HCT116 (cell line): ENCODE results near the gene CTSH. TPM values are rescaled to one million over a fixed set of nuclear protein-coding genes. Genes with fewer than 3 reads are reported as not detected.

Experiments
- ATAC-seq: fragments of 200-7000 bp; cut with Tn5 transposase; 2 replicates; pipeline ENCODE4 v1.9.1; 2020; ENCODE audit warnings: mild to moderate bottlenecking, moderate library complexity
- BruUV-seq: library from RNA; stranded (reverse); fragments of 400-500 nt; replicated peaks from 2 replicates; lab custom pipeline; 2021; lab: Mats Ljungman, UMichigan
- CTCF ChIA-PET: fragments of 300-600 bp; sonication (Branson Sonifier 250); formaldehyde crosslinking; loops from one replicate; lab custom pipeline; 2021; ENCODE audit warnings: antibody characterized with exemption; lab: Charles Lee
- POLR2A ChIA-PET: fragments of 300-600, 350-600 bp; sonication (Branson Sonifier 250); formaldehyde crosslinking; loops from one replicate; lab custom pipeline; 2021; ENCODE audit warnings: antibody characterized with exemption; lab: Charles Lee
- RAD21 ChIA-PET, 2 experiments: fragments of 300-600 bp; sonication (Branson Sonifier 250); formaldehyde crosslinking; loops; one replicate each; lab custom pipeline; 2023; ENCODE audit warnings: low total read pairs in 2 of 2; ENCODE audit not compliant: uncharacterized antibody in 2 of 2, unreplicated experiment in 2 of 2, low non-redundant PET in 1 of 2; lab: Charles Lee
- DNase-seq: peaks from one replicate; pipeline ENCODE4 v3.0.0-alpha.2; 2010; ENCODE audit warnings: low read depth, low spot score
- H2AFZ ChIP-seq: fragments of 200-600 bp; shearing (Covaris generic), sonication (generic); 2 replicates; pipeline ENCODE4 v1.6.1; 2017; ENCODE audit warnings: low read depth, mixed run types, mixed read lengths, antibody characterized with exemption, low read length; ENCODE audit not compliant: poor library complexity, severe bottlenecking
- H3K27ac ChIP-seq: 2 replicates; pipeline ENCODE4 v1.5.1; 2012; ENCODE audit warnings: low read depth, low read length
- H3K27me3 ChIP-seq: fragments of 200-600 bp; sonication (generic); 2 replicates; pipeline ENCODE4 v1.6.1; 2016; ENCODE audit warnings: mixed run types, low read length, mixed read lengths; ENCODE audit not compliant: insufficient read depth
- H3K36me3 ChIP-seq, 2 experiments: fragments of 200-500 bp in 1 of 2; fragments of 200-600 bp in 1 of 2; sonication (Bioruptor generic) in 1 of 2; sonication (generic) in 1 of 2; 2 replicates each; pipeline versions ENCODE4 v1.5.1 to v1.6.1; 2014 to 2016; ENCODE audit warnings: low read length in 2 of 2, inconsistent platforms in 1 of 2, mixed read lengths in 1 of 2, mixed run types in 1 of 2; ENCODE audit not compliant: insufficient read depth in 2 of 2, control insufficient read depth in 1 of 2
- H3K4me1 ChIP-seq, 2 experiments: fragments of 200-600 bp in 1 of 2; sonication (generic) in 1 of 2; 2 replicates each; pipeline versions ENCODE4 v1.5.1 to v1.6.1; 2012 to 2017; ENCODE audit warnings: low read length in 2 of 2, inconsistent platforms in 1 of 2, mild to moderate bottlenecking in 1 of 2, mixed read lengths in 1 of 2, mixed run types in 1 of 2, moderate library complexity in 1 of 2; ENCODE audit not compliant: insufficient read depth in 2 of 2, control insufficient read depth in 1 of 2
- H3K4me2 ChIP-seq: fragments of 200-600 bp; sonication (generic); 2 replicates; pipeline ENCODE4 v1.6.1; 2017; ENCODE audit warnings: mixed run types, low read length, mixed read lengths
- H3K4me3 ChIP-seq, 2 experiments: fragments of 200-600 bp in 1 of 2; sonication (generic) in 1 of 2; replicated peaks in 1 of 2; 2 replicates each; pipeline ENCODE4 v1.5.1; 2011 to 2016; ENCODE audit warnings: low read length in 2 of 2, control low read depth in 1 of 2, low read depth in 1 of 2, mild to moderate bottlenecking in 1 of 2, mixed read lengths in 1 of 2, mixed run types in 1 of 2
- H3K79me2 ChIP-seq: fragments of 200-600 bp; sonication (generic); 2 replicates; pipeline ENCODE4 v1.6.1; 2017; ENCODE audit warnings: mild to moderate bottlenecking, mixed run types, low read length, moderate library complexity, mixed read lengths; ENCODE audit not compliant: insufficient read depth
- H3K9ac ChIP-seq: fragments of 200-600 bp; sonication (generic); 2 replicates; pipeline ENCODE4 v1.6.1; 2016; ENCODE audit warnings: low read length, mixed read lengths
- H3K9me2 ChIP-seq: fragments of 200-600 bp; sonication (generic), shearing (Covaris generic); 2 replicates; pipeline ENCODE4 v1.6.1; 2017; ENCODE audit warnings: mixed run types, mild to moderate bottlenecking, moderate library complexity; ENCODE audit not compliant: insufficient read depth
- H3K9me3 ChIP-seq, 2 experiments: fragments of 200-500 bp in 1 of 2; fragments of 200-600 bp in 1 of 2; sonication (Bioruptor generic) in 1 of 2; sonication (generic) in 1 of 2; 2 replicates each; pipeline ENCODE4 v1.6.1; 2014 to 2017; ENCODE audit warnings: low read length in 2 of 2, mixed read lengths in 2 of 2, inconsistent platforms in 1 of 2, low read depth in 1 of 2, mild to moderate bottlenecking in 1 of 2, mixed run types in 1 of 2, moderate library complexity in 1 of 2; ENCODE audit not compliant: control insufficient read depth in 1 of 2, insufficient read depth in 1 of 2
- H4K20me1 ChIP-seq: fragments of 200-600 bp; sonication (generic), shearing (Covaris generic); 2 replicates; pipeline ENCODE4 v1.6.1; 2017; ENCODE audit warnings: mixed run types, mild to moderate bottlenecking, moderate library complexity; ENCODE audit not compliant: insufficient read depth
- CBX3 ChIP-seq: IDR thresholded peaks from 2 replicates; pipeline ENCODE4 v1.6.1; 2012; ENCODE audit warnings: low read depth
- CTCF ChIP-seq, 3 experiments: fragments of 200-600 bp in 1 of 3; sonication (generic) in 1 of 3; IDR thresholded peaks in 2 of 3; conservative IDR thresholded peaks in 1 of 3; 2 replicates each; pipeline ENCODE4 v1.5.1; 2012 to 2017; ENCODE audit warnings: low read depth in 2 of 3, low read length in 2 of 3, antibody characterized with exemption in 1 of 3, borderline replicate concordance in 1 of 3, control low read depth in 1 of 3, mild to moderate bottlenecking in 1 of 3, mixed read lengths in 1 of 3, mixed run types in 1 of 3, moderate library complexity in 1 of 3; ENCODE audit not compliant: insufficient read depth in 1 of 3
- EGR1 ChIP-seq: IDR thresholded peaks from 2 replicates; pipeline ENCODE4 v1.6.1; 2012; ENCODE audit warnings: low read depth
- ELF1 ChIP-seq: IDR thresholded peaks from 2 replicates; pipeline ENCODE4 v1.6.1; 2012; ENCODE audit warnings: low read depth, borderline replicate concordance
- EZH2 ChIP-seq: fragments of 200-600 bp; sonication (generic); IDR thresholded peaks from 2 replicates; pipeline ENCODE4 v1.6.1; 2017; ENCODE audit warnings: antibody characterized with exemption, mixed run types
- FOSL1 ChIP-seq: IDR thresholded peaks from 2 replicates; pipeline ENCODE4 v1.6.1; 2012; ENCODE audit warnings: low read depth
- POLR2AphosphoS5 ChIP-seq: IDR thresholded peaks from 2 replicates; pipeline ENCODE4 v1.6.1; 2011; ENCODE audit warnings: mild to moderate bottlenecking, low read depth, low read length, moderate library complexity
- RAD21 ChIP-seq: IDR thresholded peaks from 2 replicates; pipeline ENCODE4 v1.6.1; 2012; ENCODE audit warnings: low read depth, mild to moderate bottlenecking
- REST ChIP-seq: IDR thresholded peaks from 2 replicates; pipeline ENCODE4 v1.6.1; 2012; ENCODE audit warnings: low read depth
- SIN3A ChIP-seq: IDR thresholded peaks from 2 replicates; pipeline ENCODE4 v1.6.1; 2012; ENCODE audit warnings: low read depth
- SP1 ChIP-seq: IDR thresholded peaks from 2 replicates; pipeline ENCODE4 v1.6.1; 2012; ENCODE audit warnings: low read depth
- YY1 ChIP-seq: IDR thresholded peaks from 2 replicates; pipeline ENCODE4 v1.6.1; 2011; ENCODE audit warnings: low read length, low read depth, moderate library complexity, mild to moderate bottlenecking; ENCODE audit not compliant: insufficient replicate concordance; ENCODE audit errors: extremely low read depth
- ZNF274 ChIP-seq: fragments of 200-500 bp; sonication (Bioruptor generic); IDR thresholded peaks from 2 replicates; pipeline ENCODE4 v1.6.1; 2014; ENCODE audit warnings: mild to moderate bottlenecking, low read depth, low read length, inconsistent platforms
- intact Hi-C: fragments of 100-400 bp; cut with micrococcal nuclease; formaldehyde crosslinking; loops from 2 replicates; pipeline ENCODE4 v1.10.0; 2022
- total RNA-seq: library from RNA; stranded (reverse); gene quantifications from one replicate; pipeline ENCODE4 v1.2.1, GENCODE V29; 2021; ENCODE audit not compliant: unreplicated experiment
- TF ChIP-seq, protein P1 (sequence below): IDR thresholded peaks from 2 replicates; pipeline ENCODE4 v1.6.1; 2012
- TF ChIP-seq, protein P2 (sequence below): IDR thresholded peaks from 2 replicates; pipeline ENCODE4 v1.6.1; 2012

The CTSH gene
- total RNA-seq, 1 experiment from 2014 or later, result 37.5 TPM

- no peak for TF ChIP-seq REST
- TF ChIP-seq, protein P1, sequence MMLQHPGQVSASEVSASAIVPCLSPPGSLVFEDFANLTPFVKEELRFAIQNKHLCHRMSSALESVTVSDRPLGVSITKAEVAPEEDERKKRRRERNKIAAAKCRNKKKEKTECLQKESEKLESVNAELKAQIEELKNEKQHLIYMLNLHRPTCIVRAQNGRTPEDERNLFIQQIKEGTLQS, result no peak
- TF ChIP-seq, protein P2, sequence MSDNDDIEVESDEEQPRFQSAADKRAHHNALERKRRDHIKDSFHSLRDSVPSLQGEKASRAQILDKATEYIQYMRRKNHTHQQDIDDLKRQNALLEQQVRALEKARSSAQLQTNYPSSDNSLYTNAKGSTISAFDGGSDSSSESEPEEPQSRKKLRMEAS, result no peak
- no peak for TF ChIP-seq SP1
- TF ChIP-seq, all 23 proteins: peak for 0
These were observed 23.3 kb upstream of the CTSH start (continued) for GRCh38 chr15:78968114-78968513.

DNA sequence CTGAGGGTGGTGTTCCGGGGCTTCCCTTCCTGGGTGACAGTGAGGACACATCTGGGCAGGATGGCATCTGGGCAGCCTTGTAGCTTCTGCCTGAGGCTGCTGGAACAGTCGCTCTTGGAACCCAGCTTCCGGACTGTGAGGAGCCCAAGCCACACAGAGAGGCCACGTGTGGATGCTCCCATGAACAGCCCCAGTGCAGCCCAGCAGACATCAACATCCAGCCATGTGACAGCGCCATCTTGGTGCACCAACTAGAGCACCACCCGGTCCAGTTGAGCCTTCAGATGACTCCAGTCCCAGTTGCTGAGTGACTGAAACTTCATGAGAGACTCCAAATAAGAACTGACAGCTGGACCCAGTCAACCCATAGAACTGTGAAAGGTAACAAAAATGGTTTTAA lies 15.5 kb upstream of the CTSH start:
- Histone ChIP-seq H3K9me3 (no peaks in the 10 kb centered on the region), H3K27ac (no peak overlapping the region), H3K4me3 (no peak overlapping the region), H3K36me3 (no peaks in the 10 kb centered on the region), H3K9me2 (no peaks in the 10 kb centered on the region), H3K4me1 (no peaks in the 10 kb centered on the region), H2AFZ (no peak overlapping the region), H3K79me2 (no peaks in the 10 kb centered on the region), H3K27me3 (no peaks in the 10 kb centered on the region), H3K4me2 (no peak overlapping the region), H3K9ac (no peak overlapping the region), H4K20me1 (no peaks in the 10 kb centered on the region)
- no peak for DNase-seq
- TF ChIP-seq, protein P2, result no peak
- TF ChIP-seq EZH2 (no peak), YY1 (no peak), EGR1 (no peak), ELF1 (no peak), RAD21 (no peak), ZNF274 (no peak), POLR2AphosphoS5 (no peak), FOSL1 (no peak), CTCF (IDR thresholded peaks at IDR 0.05 in 2 of 3, conservative IDR thresholded peaks at IDR 0.05 in 1 of 3; ENCODE audit: borderline replicate concordance in 1 of 3, insufficient read depth in 1 of 3, low read depth in 2 of 3, low read length in 2 of 3) (no peak), CBX3 (no peak), SIN3A (no peak)
- no peak for ATAC-seq
- intact Hi-C loops, result no loop called here
- no TSS peak for BruUV-seq
- CTCF ChIA-PET, result interaction anchor here (0.6 kb wide), 1 partner anchor 16 kb away, joined by 3 read pairs; no protein-coding TSS in a partner anchor
- RAD21 ChIA-PET, result no interaction called here
- POLR2A ChIA-PET, result interaction anchor here (0.7 kb wide), 1 partner anchor 8 kb away, joined by 3 read pairs; no protein-coding TSS in a partner anchor
